Stimulated activated CD4-positive, alpha-beta T cell treated with anti-CD3 and anti-CD28 coated beads, Interleukin-4, amount 100 ng/mL, for 24 hours (primary cell): Measurements from ENCODE around the gene ADD2.

Source experiments
- DNase-seq: peaks from one replicate; pipeline ENCODE4 v3.0.0-alpha.2; 2020

ADD2 gene

DNA sequence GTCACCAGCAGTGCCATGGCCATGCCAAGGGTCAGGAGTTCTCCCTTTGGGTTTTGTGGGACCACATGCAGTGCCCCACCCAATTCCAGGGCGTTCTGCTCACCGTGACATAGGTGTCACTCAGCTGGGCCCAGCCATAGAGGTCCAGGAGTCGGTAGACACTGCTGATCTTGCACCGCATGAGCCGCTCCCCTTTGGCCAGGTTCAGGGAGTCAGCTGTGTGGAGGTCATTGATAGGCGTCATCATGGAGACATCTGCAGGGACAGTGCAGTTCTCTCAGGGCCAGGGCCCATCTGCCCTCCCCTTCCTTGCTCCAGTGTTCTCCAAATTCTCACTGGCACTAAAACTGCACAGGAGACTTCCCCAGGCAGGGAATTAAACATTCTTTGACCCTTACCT lies 71.9 kb downstream of the ADD2 start:
- no peak for DNase-seq

DNA sequence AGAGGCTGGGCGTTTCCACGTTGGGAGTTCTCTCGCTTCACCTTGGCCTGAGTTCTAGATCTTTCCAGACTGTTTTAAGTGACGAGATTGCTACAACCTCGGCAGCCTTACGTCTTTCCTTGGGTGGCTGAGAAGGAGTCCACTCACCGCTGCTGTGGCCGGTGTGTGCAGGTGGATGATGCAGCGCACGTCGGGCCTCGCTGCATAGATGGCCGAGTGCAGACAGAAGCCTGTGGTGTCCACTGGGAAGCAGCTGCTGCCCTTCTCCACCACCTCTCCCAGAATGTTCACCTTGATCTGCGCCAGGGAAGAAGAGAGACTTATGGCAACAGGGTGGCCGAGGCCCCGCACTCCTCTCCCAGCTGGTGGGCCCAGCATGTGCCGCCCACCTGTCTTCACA lies 75.7 kb downstream of the ADD2 start:
- no peak for DNase-seq

DNA sequence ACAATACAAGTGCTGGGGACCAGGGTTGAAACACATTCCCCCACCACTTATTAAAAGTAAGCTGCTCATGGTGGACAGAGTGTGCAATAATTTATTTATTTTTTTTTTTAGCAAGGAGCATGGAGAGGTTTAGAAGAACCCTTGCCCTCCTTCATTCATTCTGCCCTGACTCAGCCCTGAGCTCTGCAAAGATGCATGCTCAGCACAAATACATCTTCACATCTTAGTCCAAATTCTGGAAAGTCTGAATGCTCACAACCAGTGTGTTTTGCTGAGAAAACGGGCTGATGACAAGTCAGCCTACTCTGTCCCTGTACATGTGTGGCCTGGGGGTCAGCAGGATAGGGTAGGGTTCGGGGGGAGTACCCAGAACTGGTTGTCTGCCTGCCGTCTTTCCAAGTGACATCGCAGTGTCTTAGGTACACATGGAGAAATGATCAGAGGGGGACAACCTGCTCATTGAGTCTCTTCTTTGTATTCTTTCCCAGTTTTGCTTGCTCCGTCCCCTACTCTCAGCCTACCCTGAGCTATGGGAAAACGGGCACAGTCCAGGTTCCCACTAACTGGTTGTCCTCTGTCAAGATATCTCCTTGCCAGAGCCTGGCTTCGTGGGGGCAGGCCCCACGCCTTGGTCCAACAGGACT lies 76.4 kb downstream of the ADD2 start:
- no peak for DNase-seq

DNA sequence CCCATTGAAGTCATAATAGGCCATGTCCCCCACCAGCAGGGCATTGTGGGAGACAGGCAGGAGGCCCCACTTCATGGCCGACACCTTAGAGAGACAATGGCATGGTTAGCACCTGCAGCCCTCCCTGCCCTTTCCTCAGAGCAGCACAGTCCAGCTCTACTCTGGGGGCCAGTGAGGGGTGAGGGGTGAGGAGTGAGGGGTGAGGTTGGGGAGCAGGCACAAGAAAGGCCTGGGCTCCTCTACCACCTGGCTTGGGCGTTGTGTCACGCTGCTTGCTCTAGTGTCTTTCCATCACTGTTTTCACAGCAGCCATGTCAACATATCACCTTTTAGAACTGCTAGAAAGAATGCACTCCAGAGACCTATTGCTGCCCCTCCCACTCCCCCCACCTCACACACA lies 77.2 kb downstream of the ADD2 start:
- no peak for DNase-seq

DNA sequence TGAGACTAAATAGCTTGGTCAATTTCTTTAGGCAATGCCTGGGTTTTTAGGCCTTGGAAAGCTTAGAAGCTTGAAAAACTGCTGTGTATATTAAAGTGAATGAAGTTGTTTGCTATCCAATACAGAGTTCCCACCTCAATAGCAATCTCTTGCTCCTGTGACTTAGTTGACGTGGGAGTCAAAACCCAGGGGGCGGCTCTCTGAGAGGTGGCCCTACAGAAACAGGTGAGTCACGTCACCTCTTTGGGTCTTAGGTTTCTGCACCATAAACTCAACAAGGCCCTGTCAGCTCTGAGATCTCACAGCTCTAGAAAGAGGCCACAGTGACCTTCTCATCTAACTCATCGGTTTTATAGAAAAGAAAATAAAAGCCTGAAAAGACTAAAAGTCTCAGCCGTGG lies 79.6 kb downstream of the ADD2 start:
- DNase-seq: no peak

DNA sequence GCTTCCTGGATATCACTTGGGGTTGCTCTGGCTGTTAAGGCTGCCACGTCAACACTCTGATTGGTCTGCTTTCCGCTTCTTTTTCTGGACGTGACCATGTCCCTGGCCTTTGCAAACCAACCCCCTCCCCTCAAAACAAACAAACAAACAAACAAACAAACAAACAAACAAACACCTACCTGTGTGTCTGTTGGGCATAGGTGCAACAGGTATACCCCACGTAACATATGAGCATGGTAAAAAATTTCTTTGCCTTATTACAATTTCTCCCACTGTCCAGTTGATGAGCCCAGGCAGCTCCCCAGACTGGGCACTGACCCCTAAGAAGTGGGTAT lies 80.6 kb downstream of the ADD2 start:
- no peak for DNase-seq

DNA sequence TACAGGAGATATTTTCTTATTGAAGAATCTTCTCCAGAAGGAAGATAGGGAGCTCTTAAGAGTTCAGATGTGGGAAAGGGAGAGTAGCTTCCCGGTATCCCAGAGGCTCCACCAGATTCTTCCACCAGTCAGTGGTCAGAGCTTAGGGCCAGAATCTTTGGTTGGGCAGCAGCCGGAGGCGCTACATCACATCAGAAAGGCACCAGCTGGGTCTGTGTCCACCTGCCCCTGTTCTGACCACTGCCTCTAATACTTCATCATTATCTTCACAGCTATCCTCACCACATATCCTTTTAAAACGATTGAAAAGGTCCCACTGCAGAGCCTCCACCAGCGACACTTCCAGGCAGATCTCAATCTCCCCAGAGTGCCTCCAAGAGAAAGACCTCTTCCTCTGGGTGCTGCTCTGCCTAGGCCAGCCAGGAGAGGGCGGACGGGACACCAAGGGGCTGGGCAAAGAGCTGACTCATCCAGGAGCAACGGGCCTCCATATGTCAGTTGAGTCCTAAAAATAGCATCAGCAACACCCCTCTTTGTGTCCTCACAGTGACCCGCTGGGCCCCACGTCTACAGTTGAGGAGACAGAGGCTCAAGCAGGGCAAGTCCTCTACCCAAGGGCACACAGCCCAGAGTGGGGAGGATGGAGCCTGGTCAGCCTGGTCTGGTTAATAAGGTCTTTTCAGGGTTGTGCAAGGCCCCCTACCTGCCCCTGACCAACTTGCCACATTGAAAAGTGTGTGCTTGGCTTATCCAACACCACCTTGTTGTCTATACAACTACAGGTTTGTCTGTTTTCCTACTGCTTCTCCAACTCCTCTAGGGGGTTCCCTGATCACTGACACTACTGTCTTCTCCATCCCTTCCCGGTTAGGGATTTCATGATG lies 81.2 kb downstream of the ADD2 start:
- DNase-seq: no peak

DNA sequence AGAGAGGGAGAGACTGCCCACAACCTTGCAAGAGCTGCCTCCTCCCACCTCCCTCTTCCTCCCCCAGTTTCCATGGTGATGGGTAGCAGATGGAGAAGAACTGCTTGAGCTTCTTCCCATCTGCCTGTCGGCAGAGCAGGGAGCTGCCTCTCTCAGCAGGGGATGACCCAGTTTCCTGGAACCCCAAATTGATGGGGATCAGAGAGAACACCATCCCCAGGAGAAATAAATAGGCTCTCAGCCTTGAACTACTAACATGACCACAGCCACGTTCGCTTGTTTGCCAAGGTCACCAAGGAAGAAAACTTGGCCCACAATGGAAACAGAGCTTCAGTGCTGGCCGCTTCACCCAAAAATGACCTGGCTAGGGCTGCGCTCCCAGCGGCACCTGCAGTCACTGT lies 82.2 kb downstream of the ADD2 start:
- no peak for DNase-seq

DNA sequence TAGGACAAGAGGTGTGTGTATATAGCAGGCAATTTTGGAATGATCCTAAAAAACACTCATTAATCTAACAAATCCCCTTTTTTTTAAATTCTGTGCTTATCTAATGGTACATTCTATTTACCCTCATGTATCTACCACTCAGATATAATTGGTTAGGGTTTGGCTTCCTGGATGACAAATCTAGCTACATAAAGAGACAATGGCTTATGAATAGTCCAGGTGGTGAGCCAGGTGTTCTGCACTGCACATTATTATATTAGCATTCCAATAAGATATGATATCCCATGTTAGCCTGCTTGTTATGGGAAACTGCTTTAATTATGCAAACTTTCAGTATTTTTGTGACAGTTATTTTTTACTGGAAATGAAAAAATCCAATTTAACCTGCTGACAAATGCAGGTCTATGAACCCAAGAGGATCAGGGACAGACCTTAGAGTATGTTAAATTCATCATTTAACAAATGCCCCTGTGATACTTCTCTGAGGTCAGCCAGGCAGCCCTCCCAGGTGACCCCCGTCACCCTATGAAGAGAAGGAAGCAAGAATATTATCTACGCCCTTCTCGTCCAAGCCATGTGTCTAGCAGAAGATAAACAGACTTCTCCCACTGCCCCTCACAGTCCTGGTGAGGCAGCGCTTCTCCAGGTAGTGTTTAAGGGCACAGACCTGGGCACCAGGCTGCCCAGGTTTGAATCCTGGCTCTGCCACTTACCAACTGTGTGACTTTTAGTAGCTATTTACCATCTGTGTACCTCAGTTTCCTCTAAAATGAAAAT lies 83.0 kb downstream of the ADD2 start:
- no peak for DNase-seq

DNA sequence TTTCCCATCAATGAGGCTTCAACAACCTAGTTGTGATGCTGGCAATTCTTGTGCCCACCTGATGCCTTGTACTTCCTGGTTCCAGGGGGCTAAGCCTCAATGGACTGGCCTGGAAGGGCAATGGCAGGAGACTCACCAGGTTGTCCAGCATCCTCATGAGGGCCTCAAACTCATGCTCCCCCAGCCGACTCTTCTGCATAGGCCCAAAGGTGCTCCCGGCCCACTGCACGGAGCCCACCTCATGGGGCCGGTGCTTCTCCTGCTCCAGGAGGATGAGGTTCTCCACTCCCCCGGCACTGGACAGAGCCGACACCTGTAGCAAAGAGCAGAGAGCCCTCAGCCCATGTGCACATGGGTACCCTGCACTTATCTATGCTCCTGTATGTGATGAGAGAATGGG lies 84.5 kb downstream of the ADD2 start:
- no peak for DNase-seq

DNA sequence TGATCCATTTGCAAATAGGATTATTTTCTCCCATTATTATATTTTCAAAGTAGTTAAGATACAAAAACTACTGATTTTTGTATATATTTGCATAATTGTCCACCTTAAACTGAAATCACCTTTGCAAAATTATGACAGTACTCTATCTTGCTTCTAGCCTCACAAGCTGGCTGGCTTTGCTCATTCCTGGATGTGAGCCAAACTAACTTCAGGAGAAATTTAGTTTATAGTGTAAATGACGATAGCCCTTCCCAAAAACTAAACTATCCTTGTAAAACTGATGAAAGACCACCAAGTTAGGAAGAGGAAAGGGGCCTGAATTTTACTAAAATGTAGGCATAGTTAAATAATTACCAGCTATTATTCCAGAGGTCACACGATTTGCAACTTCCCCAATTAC lies 87.3 kb downstream of the ADD2 start:
- DNase-seq: no peak

DNA sequence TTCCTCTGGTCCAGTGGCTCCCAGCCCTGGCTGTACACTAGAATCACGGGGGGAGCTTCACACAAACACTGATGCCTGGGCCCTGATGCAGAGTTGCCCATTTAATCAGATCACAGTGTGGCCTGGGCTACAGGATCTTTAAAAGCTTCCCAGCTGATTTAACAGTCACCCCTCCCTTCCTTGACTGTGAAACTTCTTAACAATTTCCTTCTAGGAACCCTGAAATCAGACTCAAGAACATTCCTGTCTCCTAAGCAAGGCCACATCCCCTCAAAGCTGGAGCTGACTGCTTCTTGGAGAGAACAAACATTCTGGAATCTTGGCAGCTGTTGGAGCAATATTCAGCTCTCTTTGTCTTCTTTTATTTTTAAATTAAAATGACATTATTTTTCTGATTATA lies 88.7 kb downstream of the ADD2 start:
- no peak for DNase-seq

DNA sequence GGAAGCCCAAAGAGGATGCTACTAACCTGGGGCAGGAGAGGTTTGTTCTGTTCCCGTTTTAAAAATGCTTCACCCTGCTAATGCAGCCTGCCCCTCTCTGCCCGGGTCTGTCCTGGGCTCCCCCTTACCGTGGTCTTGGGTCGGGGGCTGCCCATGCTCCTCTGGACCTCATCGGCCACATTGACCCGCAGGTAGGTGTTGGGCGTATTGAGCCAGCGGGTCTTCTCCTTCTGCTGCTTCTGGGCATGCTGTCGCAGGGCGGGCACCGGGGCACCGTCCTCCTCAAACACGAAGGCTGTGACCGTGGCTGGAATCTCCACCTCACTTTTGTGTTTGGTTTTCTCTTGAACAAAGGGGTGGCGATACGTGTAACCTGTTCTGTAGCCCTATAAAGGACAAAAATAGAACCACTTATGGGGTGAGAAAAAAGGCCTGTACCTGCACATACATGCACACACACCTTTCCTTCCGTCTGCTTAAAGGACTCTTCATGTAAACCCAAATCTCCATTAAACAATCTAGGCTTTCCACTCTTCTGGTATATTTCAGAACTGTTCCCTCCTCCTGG lies 89.3 kb downstream of the ADD2 start:
- DNase-seq: no peak

DNA sequence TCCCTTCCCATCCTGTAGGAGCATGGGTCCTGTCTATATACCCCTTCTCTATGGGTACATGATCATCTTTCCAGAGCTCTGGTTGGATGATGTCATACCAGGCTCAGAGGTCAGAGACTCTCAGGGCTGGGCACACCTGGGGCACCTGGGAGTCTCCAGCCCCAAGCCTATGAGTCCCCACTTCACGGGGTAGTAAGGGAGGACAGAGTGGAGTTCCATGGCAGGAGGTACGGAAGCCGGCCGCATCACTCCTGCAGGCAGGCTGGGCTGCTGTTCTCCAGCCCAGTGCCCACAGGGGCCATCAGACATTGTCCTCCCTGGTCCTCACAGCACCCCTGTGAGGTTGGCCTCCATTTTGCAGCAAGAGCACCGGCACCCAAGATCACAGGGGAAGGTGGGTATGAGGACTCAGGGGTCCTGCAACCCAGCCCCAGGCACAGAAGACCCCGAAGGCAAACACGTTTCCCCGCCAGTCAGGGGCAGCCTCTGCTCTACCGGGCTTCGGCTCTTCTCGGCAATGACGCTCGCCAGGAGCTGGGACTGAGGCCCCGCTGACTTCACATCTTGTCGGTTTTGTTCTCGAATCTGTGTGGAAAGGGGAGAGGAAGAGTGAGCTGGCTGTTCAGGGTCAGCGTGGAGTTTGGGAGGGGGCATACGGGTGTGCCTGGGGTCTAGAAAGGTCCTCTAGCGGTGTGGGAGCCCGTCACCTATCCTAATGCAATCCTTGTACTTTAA lies 91.5 kb downstream of the ADD2 start:
- no peak for DNase-seq

DNA sequence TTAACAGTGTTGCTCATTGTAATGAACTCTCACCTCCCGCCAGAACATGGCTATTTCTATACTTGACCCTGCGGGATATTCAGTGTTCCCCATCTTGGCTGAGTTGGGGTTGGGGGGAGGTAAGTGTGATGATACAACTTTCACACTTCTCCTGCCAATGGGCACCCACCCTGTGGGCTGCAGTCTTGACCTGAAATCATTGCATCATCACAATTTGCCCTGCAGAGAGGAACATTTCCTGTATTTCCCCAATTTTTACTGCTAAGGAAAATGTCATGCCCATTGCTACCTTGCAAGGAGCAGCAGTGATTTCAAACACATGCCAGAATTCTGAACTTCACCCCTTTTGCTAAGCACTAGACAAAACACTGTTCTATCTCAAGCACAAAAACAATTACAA lies 92.1 kb downstream of the ADD2 start:
- DNase-seq: no peak

DNA sequence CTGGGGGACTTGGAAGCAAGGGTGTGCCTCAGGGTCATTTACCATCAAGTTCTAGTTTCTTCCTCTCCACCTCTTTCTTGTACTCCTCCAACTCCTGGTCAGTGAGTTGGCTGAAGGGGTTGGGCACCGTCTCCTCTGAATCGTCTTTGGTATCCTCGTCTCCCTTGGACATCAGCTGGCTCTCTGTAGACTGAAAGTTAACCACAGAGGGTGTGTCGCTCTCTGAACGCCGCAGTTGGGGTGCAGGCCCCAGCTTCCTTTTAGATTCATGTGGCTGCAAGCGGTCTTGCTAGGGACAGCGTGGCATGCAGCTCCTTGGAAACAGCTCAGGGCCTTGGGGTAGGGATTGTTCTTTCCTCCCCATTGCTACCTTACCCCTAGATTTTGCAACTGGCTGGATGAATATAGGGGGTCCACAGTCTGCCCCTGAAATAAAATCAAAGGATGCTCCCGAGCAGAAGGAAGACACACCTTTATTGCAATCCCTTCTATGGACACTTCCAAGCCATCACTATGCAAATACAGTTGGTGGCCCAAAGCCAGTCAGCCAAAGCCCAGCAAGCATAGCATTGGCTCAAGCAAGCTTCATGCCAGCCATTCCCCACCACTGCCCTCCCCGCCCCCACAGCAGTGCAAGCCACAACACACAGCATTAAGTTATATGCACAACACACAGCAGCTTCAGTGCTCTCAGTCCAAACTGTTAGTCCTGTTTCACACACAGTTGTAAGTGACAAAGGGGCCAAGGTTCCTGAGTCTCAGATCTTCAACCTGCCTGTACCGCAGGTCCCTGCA lies 93.2 kb downstream of the ADD2 start:
- no peak for DNase-seq

DNA sequence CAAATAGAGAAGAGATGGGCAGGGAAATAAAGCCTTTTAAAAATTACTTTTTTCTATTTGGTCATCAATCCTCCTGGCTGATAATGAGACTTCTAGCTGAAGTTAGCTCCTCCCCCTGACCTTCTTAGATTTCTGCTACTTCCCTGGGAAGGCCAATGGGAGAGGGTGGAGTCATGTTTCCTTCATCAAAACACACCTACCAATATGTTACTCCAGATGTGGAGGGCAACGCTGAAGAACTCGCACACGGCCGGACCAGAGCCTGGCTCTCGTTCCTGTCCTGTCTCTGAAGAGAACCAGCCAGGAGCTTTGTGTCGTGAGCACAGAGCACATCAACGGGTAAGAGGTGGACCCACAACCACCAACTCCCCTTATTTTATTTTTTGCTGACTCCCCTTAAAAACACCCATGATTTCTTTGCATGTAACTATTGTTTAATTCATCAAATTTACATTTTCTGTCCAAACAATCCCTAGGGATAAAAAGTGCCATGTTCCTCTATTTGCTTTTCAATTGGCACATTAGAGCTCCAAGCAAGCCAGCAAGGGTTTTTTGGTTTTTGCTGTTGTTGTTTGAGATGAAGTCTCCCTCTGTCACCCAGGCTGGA lies 94.9 kb downstream of the ADD2 start:
- DNase-seq: no peak

DNA sequence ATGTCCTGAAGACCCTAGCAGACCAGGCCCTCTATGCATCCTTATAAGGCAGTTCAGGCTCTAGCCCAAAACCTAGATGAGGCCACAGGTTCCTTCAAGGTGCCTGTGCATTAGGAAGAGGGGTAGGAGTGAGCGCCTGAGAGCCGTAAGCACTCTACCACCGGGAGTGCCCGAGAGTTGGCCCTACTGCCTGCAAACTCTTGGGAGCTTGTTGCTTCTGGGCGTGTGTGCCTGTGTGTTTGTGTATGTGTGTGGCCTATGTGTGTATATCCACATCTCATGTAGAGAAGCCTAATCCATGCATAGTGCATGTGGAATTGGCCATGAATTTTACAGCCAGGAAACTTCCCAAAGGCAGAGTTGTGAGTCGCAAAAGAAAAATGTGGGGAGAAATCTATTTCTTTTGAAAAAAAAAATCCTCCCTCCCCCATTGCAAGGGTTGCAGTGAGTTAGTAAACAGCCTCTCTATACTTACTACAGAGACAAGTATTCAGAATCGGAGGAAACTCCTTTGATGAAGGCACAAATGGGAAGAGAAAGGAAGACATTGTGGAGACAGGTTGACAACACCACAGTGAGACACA lies 96.8 kb downstream of the ADD2 start:
- no peak for DNase-seq

DNA sequence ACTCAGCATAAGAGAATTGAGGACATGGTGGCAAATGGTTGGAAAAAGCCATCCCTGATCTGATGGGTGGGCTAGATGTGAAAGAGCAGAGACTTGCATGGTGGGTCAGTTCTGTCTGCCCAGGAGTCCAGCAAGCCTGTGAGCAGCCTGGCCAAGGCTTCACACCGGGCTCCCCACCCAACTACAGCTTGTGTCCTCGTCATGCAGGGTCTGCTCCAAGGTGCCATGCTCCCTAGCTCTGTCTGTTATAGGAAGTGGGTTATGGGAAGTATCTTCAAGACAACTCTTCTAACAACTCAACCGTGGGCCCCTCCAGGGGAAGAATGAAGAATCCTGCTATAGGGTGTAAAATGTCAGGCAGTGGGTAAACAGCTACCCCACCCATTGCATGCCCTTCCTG lies 97.4 kb downstream of the ADD2 start:
- no peak for DNase-seq

DNA sequence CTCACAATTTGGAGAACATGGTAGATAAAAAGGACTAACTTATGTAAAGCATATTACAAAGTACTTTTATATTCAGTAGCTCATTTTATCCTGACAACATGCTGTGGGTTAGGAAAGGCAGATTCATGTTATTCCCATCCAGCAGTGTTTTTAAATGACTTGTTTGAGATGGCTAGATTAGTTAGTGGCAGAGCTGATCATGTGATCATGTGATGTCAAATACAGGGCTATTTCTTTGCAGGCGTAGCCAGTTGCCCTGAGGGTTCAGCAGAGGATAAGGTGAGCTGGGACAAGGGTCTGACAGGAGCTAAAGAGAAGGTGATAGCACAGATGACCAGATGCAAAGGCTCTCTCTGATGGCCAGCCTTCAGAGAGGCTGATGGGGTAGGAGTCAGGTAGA lies 97.8 kb downstream of the ADD2 start:
- no peak for DNase-seq

DNA sequence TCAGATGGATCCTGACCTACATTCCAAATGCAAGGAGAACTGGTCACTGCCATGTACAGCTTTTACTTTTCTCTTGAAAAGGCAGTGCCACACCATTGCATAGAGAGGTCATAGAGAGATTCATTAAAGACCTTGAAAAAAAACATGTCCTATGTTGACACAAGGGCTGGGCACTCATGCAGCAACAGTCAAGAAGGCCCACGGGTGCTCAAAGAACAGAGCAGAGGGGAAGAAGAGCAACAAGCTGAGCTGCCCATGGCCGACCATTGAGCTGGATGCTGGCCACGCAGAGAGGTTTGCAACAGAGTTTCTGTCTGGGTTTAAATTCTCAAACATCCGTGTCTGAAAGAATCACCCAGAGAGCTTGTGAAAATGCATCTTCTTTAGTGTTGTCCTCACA lies 99.1 kb downstream of the ADD2 start:
- DNase-seq: no peak
